GM19397 (cell line): ENCODE measurements around the gene FBXO44.
"Not testable (repeated sequence)": the region's sequence is repeated elsewhere in the genome, so short reads cannot be mapped to it uniquely, and the experiment has no call there.

Source experiments
- ATAC-seq: cut with Tn5 transposase; IDR thresholded peaks from one replicate; pipeline ENCODE4 v1.9.1; 2021; ENCODE audit warnings: mild to moderate bottlenecking, moderate library complexity; ENCODE audit not compliant: unreplicated experiment

The FBXO44 gene

GRCh38 chr1:11654137-11654938 lies at the start of gene FBXO44, which contains the start of gene FBXO2:
Gene FBXO44 (plus strand): TSS chr1:11654877. CDS start chr1:11655836, 959 bp downstream.
Gene FBXO2 (minus strand): TSS chr1:11654429. CDS start chr1:11654340, 89 bp downstream.
- peak; percentile 77 for ATAC-seq

GRCh38 chr1:11606775-11607174 lies 47.9 kb upstream of the FBXO44 start:
- ATAC-seq = no peak

DNA sequence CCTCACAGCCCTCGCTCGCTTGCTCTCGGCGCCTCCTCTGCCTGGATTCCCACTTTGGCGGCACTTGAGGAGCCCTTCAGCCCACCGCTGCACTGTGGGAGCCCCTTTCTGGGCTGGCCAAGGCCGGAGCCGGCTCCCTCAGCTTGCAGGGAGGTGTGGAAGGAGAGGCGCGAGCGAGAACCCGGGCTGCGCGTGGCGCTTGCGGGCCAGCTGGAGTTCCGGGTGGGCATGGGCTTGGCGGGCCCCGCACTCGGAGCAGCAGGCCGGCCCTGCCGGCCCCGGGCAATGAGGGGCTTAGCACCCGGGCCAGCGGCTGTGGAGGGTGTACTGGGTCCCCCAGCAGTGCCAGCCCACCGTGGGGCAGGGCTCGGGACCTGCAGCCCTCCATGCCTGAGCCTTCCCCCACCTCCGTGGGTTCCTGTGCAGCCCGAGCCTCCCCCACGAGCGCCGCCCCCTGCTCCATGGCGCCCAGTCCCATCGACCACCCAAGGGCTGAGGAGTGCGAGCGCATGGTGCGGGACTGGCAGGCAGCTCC lies 46.0 kb upstream of the FBXO44 start:
- not testable (repeated sequence) for ATAC-seq

DNA sequence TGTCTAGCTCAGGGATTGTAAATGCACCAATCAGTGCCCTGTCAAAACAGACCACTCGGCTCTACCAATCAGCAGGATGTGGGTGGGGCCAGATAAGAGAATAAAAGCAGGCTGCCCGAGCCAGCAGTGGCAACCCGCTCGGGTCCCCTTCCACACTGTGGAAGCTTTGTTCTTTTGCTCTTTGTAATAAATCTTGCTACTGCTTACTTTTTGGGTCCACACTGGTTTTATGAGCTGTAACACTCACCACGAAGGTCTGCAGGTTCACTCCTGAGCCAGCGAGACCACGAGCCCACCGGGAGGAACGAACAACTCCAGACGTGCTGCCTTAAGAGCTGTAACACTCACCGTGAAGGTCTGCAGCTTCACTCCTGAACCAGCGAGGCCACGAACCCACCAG lies 45.3 kb upstream of the FBXO44 start:
- ATAC-seq = not testable (repeated sequence)

DNA sequence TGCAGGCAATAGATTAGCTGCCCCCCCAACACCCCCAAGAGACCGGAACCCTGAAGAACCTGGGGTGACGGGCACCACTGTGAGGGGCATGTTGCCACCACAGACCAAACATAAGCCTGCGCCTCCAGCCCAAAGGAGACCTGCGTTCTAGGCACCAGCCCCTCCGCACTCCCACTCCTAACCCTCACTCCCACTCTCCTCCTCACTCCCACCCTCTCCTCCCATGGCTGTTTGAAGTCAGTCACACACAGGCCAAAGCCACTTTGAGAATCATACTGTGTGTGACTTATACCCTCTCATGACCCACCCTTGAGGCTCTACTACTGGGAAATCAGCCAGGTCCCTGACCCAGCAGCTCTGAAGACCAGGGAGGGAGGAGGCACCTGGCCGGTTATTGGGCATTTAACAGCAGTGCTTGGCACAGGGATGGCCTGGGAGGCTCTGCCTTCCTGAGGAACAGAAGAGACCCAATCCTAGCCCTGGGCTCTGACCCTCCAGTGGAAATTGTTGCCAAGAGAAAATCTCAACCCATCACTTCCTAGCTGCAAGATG lies 44.0 kb upstream of the FBXO44 start:
- ATAC-seq = no peak

DNA sequence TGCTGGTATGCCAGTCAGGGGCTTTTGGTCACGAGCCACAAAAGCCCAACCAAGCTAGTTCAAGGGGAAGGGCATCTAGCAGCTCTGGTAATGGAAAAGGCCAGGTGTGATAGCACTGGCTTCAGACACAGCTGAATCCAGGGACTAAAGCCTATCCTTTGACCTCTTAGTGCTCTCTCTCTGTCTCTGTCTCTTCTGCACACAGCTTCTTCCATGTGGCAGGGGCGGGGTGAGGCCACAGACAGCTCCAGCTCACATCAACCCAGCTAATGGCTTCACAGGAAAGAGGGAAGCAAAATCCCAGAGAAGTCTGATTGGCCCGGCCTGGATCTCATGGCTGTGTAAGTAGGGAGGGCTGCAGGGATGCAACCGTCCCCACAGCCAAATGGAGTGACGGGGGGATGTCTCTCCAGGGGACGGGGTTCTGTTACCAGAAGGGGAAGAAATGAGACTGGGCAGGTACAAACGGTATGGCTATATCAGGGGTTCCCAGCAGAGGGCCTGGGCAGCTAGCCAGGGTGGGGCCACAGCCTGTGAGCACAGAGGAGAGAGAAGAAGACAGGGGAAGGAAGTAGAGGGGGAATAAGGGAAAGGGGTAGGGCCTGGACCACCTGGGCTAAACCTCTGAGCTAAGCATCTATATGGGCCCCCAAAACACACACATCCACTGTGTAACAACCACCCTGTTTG lies 42.9 kb upstream of the FBXO44 start:
- ATAC-seq = no peak

DNA sequence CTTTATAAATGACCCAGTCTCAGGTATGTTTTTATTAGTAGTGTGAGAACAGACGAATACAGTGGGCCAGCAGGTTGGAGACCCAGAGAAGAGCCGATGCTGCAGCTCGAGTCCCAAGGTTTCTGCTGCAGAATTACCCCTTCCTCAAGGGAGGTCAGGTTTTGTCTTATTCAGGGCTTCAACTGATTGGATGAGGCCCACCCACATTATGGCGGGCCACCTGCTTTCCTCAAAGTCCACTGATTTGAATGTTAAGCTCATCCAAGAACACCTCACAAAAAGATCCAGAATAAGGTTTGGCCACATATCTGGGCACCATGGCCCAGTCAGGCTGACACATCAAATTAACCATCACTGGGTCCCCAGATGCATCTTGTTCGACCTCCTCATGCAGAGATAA lies 41.3 kb upstream of the FBXO44 start:
- no peak for ATAC-seq

DNA sequence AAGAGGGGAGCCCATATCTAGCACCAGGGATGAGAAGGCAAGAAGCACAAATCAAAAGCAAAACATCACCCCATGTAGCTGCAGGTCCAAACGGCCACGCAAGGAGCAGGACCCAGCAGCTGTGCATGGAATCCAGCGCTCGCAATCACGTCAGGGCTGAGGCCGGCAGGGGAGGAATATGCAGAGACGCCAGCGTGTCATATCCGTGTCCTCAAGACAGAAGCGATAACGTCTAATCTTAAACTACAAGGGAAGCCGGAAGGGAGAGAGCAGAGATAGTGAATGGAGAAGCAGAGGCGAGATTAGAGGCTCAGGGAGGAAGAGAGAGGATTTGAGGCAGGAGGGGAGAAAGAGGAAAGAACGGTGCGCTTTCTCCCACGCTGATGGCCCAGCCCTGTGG lies 39.6 kb upstream of the FBXO44 start:
- no peak for ATAC-seq

DNA sequence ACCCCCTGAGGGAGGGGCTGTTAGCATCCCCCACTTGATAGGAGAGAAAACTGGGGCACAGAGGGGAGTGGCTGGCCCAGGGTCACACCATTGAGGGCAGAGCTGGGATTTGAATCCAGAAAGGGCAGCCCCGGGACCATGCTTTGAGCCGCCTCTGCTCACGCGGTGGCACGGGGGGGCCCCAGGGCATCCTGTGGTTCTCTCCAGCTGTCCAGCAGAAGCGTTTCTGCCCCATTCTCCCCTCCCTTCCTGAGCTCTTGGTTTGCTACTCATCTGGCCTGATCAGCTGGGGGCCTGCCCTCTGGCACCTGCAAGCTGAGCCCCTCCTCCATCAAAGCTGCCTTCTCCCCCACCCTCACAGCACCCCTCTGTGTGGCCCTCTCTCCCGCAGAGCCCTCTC lies 37.9 kb upstream of the FBXO44 start:
- ATAC-seq = no peak

DNA sequence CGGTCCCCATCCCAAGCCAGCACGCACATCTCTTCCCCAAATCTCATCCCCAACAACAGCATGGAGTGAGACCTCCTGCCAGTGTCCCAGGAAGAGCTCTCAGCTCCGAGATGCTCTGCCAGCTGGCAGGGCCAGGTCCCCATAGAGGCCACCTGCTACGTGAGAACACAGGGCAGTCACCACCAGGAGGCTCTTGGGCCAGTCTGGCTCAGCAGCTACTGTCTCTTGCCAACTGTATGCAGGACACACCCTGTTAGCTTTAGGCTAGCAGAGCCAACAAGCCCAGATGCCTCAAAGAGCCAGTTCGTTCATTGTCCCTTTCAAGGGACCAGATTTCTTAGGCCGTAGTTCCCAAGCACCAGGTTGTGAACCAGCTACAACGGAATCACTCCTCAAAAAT lies 37.4 kb upstream of the FBXO44 start:
- no peak for ATAC-seq

DNA sequence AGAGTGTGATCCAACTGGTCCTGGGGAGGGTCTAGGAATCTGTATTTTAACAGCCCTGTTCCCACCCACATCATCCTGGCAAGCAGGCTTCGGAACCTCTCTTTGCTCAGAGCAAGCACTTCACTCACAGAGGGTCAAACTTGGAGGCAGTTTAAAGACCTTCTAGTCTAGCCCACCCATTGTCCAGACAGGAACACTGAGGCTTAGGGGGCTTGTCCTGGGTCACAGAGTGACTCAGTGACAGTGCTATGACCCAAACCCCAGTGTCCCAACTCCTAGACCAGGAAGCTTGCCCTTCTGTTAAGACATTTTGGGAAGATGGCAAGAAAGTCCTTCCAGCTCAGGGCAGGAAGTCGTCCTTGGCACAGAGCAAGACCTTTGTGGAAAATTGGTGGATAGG lies 36.9 kb upstream of the FBXO44 start:
- ATAC-seq = no peak

- no peak for ATAC-seq
Observed at GRCh38 chr1:11620405-11620804, 34.3 kb upstream of the FBXO44 start.

DNA sequence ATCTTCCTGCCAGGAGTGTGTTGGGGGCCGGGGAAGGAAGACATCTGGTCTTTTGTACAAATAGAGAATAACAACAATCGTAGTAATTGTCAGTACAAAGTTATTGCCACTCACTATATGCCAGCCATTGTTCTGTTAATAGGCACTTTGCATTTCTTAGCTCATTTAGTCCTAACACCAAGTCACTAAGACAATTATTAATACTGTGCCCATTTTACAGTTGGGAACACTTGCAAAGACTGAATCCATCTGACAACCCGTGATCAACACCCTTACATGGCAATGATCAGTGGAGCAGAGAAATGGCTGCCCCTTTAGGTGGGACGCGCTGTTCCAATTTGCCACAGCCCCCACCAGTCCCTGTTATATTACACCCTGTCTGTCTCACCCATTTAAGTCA lies 33.8 kb upstream of the FBXO44 start:
- ATAC-seq = no peak

DNA sequence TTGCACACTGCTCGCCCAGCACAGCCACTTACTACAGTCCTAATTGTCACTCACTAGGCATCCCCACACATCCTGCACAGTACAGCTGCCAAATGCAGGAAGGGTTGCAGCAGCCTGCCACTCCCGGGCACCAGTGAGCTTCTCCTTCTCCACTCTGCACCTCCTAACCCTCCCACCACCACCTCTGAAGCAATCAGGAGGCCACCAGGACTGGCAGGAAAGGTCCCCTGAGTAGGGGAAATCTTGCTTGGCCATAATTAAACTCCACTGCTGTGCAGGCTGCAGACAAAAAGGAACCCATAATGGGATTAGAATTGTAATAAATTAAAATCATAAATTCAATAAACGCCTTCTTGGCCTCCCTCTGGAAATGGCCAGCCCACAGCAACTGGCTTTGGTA lies 32.3 kb upstream of the FBXO44 start:
- no peak for ATAC-seq

GRCh38 chr1:11623702-11624101 lies 31.0 kb upstream of the FBXO44 start:
- no peak for ATAC-seq

- ATAC-seq = no peak
Observed at GRCh38 chr1:11626551-11626950, 28.1 kb upstream of the FBXO44 start.

DNA sequence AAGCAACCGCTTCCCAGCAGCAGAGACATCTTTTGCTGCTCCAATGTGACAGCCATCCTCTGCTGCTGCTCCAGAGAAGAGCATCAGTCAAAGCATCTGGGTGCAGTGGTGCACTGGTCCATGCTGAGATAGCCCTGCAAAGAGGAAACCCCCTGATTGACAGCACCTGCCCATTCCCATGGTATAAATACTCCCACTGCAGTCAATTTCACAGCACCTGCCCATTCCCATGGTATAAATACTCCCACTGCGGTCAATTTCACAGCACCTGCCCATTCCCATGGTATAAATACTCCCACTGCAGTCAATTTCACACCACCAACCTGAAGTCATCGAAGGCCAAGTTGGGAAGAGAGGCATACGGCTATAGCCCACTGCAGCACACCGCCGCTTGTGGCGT lies 25.9 kb upstream of the FBXO44 start:
- no peak for ATAC-seq

GRCh38 chr1:11629184-11630016 lies 25.3 kb upstream of the FBXO44 start:
- no peak for ATAC-seq

GRCh38 chr1:11634365-11635192 lies 20.1 kb upstream of the FBXO44 start:
- ATAC-seq = no peak

DNA sequence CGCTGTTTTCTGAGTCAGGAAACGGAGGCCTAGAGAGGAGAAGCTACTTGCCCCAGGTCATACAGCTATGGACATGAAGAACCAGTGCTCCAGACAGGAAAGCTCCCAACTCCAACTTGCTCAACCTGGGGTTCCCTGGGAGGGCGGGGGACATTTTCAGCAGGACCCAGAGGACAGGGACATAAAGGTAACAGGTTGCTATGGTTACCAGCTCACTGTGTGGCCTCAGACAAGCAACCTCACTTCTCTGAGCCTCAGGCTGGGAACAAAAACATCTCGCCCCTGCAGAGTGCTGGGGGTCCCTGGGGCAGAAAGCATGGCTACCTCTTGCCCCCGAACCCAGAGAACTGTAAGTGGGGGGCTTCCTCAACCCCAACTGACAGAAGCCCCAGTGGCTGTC lies 16.6 kb upstream of the FBXO44 start:
- ATAC-seq = no peak
